HepG2 (cell line): ENCODE measurements around the gene CMTM8. TPM values are rescaled to one million over a fixed set of nuclear protein-coding genes. Genes with fewer than 3 reads are reported as not detected.

Source experiments
- ATAC-seq: fragments of 200-7000 bp; cut with Tn5 transposase; 3 replicates; pipeline ENCODE4 v1.9.1; 2020; ENCODE audit warnings: mild to moderate bottlenecking, moderate library complexity
- BruUV-seq: library from RNA; stranded (reverse); fragments of 400-500 nt; replicated peaks from 2 replicates; lab custom pipeline; 2021; lab: Mats Ljungman, UMichigan
- CTCF ChIA-PET: fragments of 300-600 bp; formaldehyde crosslinking; extraction: SDS; loops from one replicate; lab custom pipeline; 2021; ENCODE audit warnings: low total read pairs, inconsistent platforms, low intra/inter-chr PET ratio; lab: Yijun Ruan, JAX
- POLR2A ChIA-PET: fragments of 350-600 bp; sonication (Branson Sonifier 250); formaldehyde crosslinking; loops from one replicate; lab custom pipeline; 2020; ENCODE audit warnings: antibody characterized with exemption, inconsistent platforms; lab: Yijun Ruan, JAX
- DNase-seq: peaks from one replicate; pipeline ENCODE4 v3.0.0-alpha.2; 2015; ENCODE audit warnings: low spot score
- FAIRE-seq: peaks from 3 replicates; lab custom pipeline; 2011; peaks lifted over from hg19 to GRCh38; lab: Jason Lieb, UNC
- H2AFZ ChIP-seq: one replicate; pipeline ENCODE4 v1.6.1; 2011; ENCODE audit warnings: low read length, inconsistent platforms
- H3K27ac ChIP-seq: fragments of 300-600 bp; 3 replicates; pipeline ENCODE4 v1.8.0; 2011; ENCODE audit warnings: mixed run types, mild to moderate bottlenecking, mixed read lengths, low read length, inconsistent platforms; ENCODE audit not compliant: insufficient read depth; ENCODE audit errors: extremely low read length
- H3K27me3 ChIP-seq, 2 experiments: fragments of 200-600 bp in 1 of 2; 2 replicates in 1 of 2; 3 replicates in 1 of 2; pipeline versions ENCODE4 v1.6.0 to v1.8.0; 2011; ENCODE audit warnings: low read length in 2 of 2, mild to moderate bottlenecking in 2 of 2, moderate library complexity in 2 of 2, inconsistent platforms in 1 of 2; ENCODE audit not compliant: insufficient read depth in 2 of 2, control insufficient read depth in 1 of 2
- H3K36me3 ChIP-seq, 2 experiments: fragments of 200-600 bp in 1 of 2; replicated peaks in 1 of 2; 2 replicates in 1 of 2; 3 replicates in 1 of 2; pipeline versions ENCODE4 v1.5.1 to v1.8.0; 2011; ENCODE audit warnings: low read length in 2 of 2, inconsistent platforms in 1 of 2; ENCODE audit not compliant: insufficient read depth in 2 of 2, control insufficient read depth in 1 of 2
- H3K4me1 ChIP-seq: 2 replicates; pipeline ENCODE4 v1.5.1; 2012; ENCODE audit warnings: low read length, inconsistent platforms; ENCODE audit not compliant: insufficient read depth
- H3K4me2 ChIP-seq: 2 replicates; pipeline ENCODE4 v1.6.0; 2011; ENCODE audit warnings: low read depth, low read length, inconsistent platforms
- H3K4me3 ChIP-seq, 3 experiments: fragments of 200-600 bp in 1 of 3; sonication (generic), shearing (Covaris generic) in 1 of 3; replicated peaks in 1 of 3; 2 replicates each; pipeline ENCODE4 v1.5.1; 2011 to 2016; ENCODE audit warnings: low read length in 3 of 3, inconsistent platforms in 2 of 3, low read depth in 2 of 3, mild to moderate bottlenecking in 2 of 3, control low read depth in 1 of 3, mixed read lengths in 1 of 3; ENCODE audit not compliant: insufficient read depth in 1 of 3
- H3K79me2 ChIP-seq: one replicate; pipeline ENCODE4 v1.6.1; 2011; ENCODE audit warnings: low read length, inconsistent platforms; ENCODE audit not compliant: insufficient read depth
- H3K9ac ChIP-seq: 2 replicates; pipeline ENCODE4 v1.6.0; 2011; ENCODE audit warnings: mild to moderate bottlenecking, low read depth, low read length, inconsistent platforms; ENCODE audit not compliant: insufficient read depth
- H3K9me3 ChIP-seq: 2 replicates; pipeline ENCODE4 v1.5.1; 2012; ENCODE audit warnings: mild to moderate bottlenecking, low read length
- H4K20me1 ChIP-seq: 2 replicates; pipeline ENCODE4 v1.6.0; 2011; ENCODE audit warnings: inconsistent platforms, mild to moderate bottlenecking, low read length, moderate library complexity; ENCODE audit not compliant: insufficient read depth
- ETS1 ChIP-seq: sonication (generic); formaldehyde crosslinking; IDR thresholded peaks from 2 replicates; pipeline ENCODE4 v1.4.0; 2020; ENCODE audit warnings: missing genetic modification reagents
- FOSL2 ChIP-seq: sonication (generic); formaldehyde crosslinking; IDR thresholded peaks from 2 replicates; pipeline ENCODE4 v1.4.0; 2020; ENCODE audit warnings: missing genetic modification reagents
- HNF4A ChIP-seq: sonication (generic); formaldehyde crosslinking; IDR thresholded peaks from 2 replicates; pipeline ENCODE4 v1.4.0; 2020; ENCODE audit warnings: missing genetic modification reagents
- NFKB2 ChIP-seq: sonication (generic); formaldehyde crosslinking; IDR thresholded peaks from 2 replicates; pipeline ENCODE4 v1.4.0; 2020; ENCODE audit warnings: missing genetic modification reagents, borderline replicate concordance
- NKX3-1 ChIP-seq: sonication (generic); formaldehyde crosslinking; IDR thresholded peaks from 2 replicates; pipeline ENCODE4 v1.5.0; 2020; ENCODE audit warnings: missing genetic modification reagents
- ZBTB40 ChIP-seq, 2 experiments: fragments of 450-650 bp in 1 of 2; sonication (generic) in 1 of 2; formaldehyde crosslinking in 1 of 2; IDR thresholded peaks; 2 replicates each; pipeline versions ENCODE4 v1.6.1 to v1.8.0; 2016 to 2022; ENCODE audit warnings: antibody characterized with exemption in 1 of 2, mild to moderate bottlenecking in 1 of 2, missing genetic modification reagents in 1 of 2
- ZNF251 ChIP-seq: sonication (generic); formaldehyde crosslinking; IDR thresholded peaks from 2 replicates; pipeline ENCODE4 v1.9.0; 2021; ENCODE audit warnings: mild to moderate bottlenecking, missing genetic modification reagents
- ZNF292 ChIP-seq: sonication (generic); formaldehyde crosslinking; IDR thresholded peaks from 2 replicates; pipeline ENCODE4 v1.8.1; 2022; ENCODE audit warnings: mild to moderate bottlenecking, low read depth, missing genetic modification reagents, borderline replicate concordance
- WGBS: methylation state at CpG from one replicate; pipeline ENCODE4 v1.1.6; 2017; ENCODE audit warnings: low lambda C conversion rate; 5-methylcytosine and 5-hydroxymethylcytosine counted together
- in situ Hi-C: cut with HindIII; loops from 2 replicates; pipeline ENCODE4 v1.10.0; 2017; ENCODE audit warnings: low pct_unique_long_range_greater_than_20kb; ENCODE audit not compliant: extremely low pct_ligation_motif_present
- intact Hi-C: fragments of 100-400 bp; cut with micrococcal nuclease; formaldehyde crosslinking; loops from one replicate; pipeline ENCODE4 v1.10.0; 2022; ENCODE audit not compliant: unreplicated experiment
- polyA plus RNA-seq, 8 experiments: library from polyadenylated mRNA; depleted of rRNA in 3 of 8; stranded (reverse) in 7 of 8; unstranded in 1 of 8; fragments of >200 nt; fragmentation: Illumina TruSeq in 4 of 8; extraction: Trizol in 4 of 8; gene quantifications; 2 replicates each; pipeline versions ENCODE4 v1.2.1 to v1.2.3, GENCODE V29; 2011 to 2016; ENCODE audit warnings: low read depth in 4 of 8, missing spikeins in 1 of 8, mixed read lengths in 1 of 8; ENCODE audit not compliant: insufficient read depth in 1 of 8
- total RNA-seq, 5 experiments: library from RNA; depleted of rRNA; stranded (reverse); fragments of >200 nt; fragmentation: Illumina TruSeq; extraction: Trizol; gene quantifications; 2 replicates each; pipeline ENCODE4 v1.2.3, GENCODE V29; 2016; ENCODE audit warnings: low read depth in 1 of 5

CMTM8 gene
- total and polyA plus RNA-seq, 2 of the 13 experiments (the other 11 are each of a cell fraction or from before 2014, with no cell fraction given), result 8.9 to 15.8 TPM

GRCh38 chr3:32347343-32348125 is 109.1 kb downstream of the CMTM8 start:
- Histone ChIP-seq H3K4me1 (peaks cover 40% of the 10 kb centered on the region), H3K79me2 (peaks cover 2% of the 10 kb centered on the region), H3K4me3 (peak overlapping the region in 2 of 3 experiments; percentile 26 to 50; a peak in 5 of 6 replicates), H3K9me3 (no peaks in the 10 kb centered on the region), H3K27ac (peak overlapping the region; percentile 27), H3K27me3 (no peaks in the 10 kb centered on the region), H4K20me1 (no peaks in the 10 kb centered on the region), H3K36me3 (no peaks in the 10 kb centered on the region), H2AFZ (no peak overlapping the region), H3K4me2 (peak overlapping the region; percentile 59), H3K9ac (no peak overlapping the region)
- in situ Hi-C loops, result no loop called here
- CTCF ChIA-PET, result no interaction called here
- ATAC-seq (peak; percentile 91), FAIRE-seq (peak; percentile 15), DNase-seq (no peak)
- POLR2A ChIA-PET, result no interaction called here
- intact Hi-C loops, result loop anchor here (2.0 kb wide), 1 partner anchor 73 kb away; no protein-coding TSS in a partner anchor
- no TSS peak for BruUV-seq
- WGBS, result 7% methylated on average over 10 of the region's 11 CpGs
- TF ChIP-seq ETS1 (CRISPR knock-in tag) (no peak), ZBTB40 (IDR thresholded peaks at IDR 0.05) (no peak), ZBTB40 (CRISPR knock-in tag; IDR thresholded peaks at IDR 0.05) (peak; percentile 97), FOSL2 (CRISPR knock-in tag) (no peak), NFKB2 (CRISPR knock-in tag) (no peak), ZNF292 (CRISPR knock-in tag) (peak; percentile 32; the same call in 1 of the 2 replicates), HNF4A (CRISPR knock-in tag) (peak; percentile 35; the same call in 1 of the 2 replicates), ZNF251 (CRISPR knock-in tag) (no peak), NKX3-1 (CRISPR knock-in tag) (no peak)
